Renal cortical epithelial cell (primary cell): ENCODE data around the gene MAMLD1. TPM values are rescaled to one million over a fixed set of nuclear protein-coding genes. Genes with fewer than 3 reads are reported as not detected.
A peak's percentile ranks its signal among the peaks of the same experiment; 100 is the strongest.

Experiments
- DNase-seq: peaks from one replicate; pipeline ENCODE4 v3.0.0-alpha.2; 2011; ENCODE audit warnings: low read depth
- total RNA-seq: library from RNA; depleted of rRNA; stranded (reverse); fragments of >200 nt; gene quantifications from 2 replicates; pipeline ENCODE4 v1.2.3, GENCODE V29; 2014

MAMLD1 gene
- total RNA-seq, 1 donor from 2014 or later: 0.40 TPM

- DNase-seq: no peak
Measured at GRCh38 chrX:150405576-150405975, 42.5 kb downstream of the MAMLD1 start.

- DNase-seq: no peak
Measured at GRCh38 chrX:150406596-150406995, 43.5 kb downstream of the MAMLD1 start.

GRCh38 chrX:150408007-150408406 is 44.9 kb downstream of the MAMLD1 start:
- no peak for DNase-seq

- DNase-seq: no peak
Measured at GRCh38 chrX:150408561-150408960, 45.4 kb downstream of the MAMLD1 start.

GRCh38 chrX:150409486-150409885 is 46.4 kb downstream of the MAMLD1 start:
- no peak for DNase-seq

- DNase-seq: no peak
Measured at GRCh38 chrX:150409964-150410363, 46.8 kb downstream of the MAMLD1 start.

GRCh38 chrX:150410513-150410912 is 47.4 kb downstream of the MAMLD1 start:
- no peak for DNase-seq

- no peak for DNase-seq
Measured at GRCh38 chrX:150411656-150412055, 48.5 kb downstream of the MAMLD1 start.

GRCh38 chrX:150414228-150414627 is 51.1 kb downstream of the MAMLD1 start:
- no peak for DNase-seq

GRCh38 chrX:150416469-150416868 is 53.4 kb downstream of the MAMLD1 start:
- no peak for DNase-seq

GRCh38 chrX:150421816-150422215 is 58.7 kb downstream of the MAMLD1 start:
- no peak for DNase-seq

GRCh38 chrX:150429594-150429993 is 66.5 kb downstream of the MAMLD1 start:
- DNase-seq: peak; percentile 76

GRCh38 chrX:150436195-150436594 is 73.1 kb downstream of the MAMLD1 start:
- DNase-seq: no peak

GRCh38 chrX:150438165-150438564 is 75.0 kb downstream of the MAMLD1 start:
- no peak for DNase-seq

GRCh38 chrX:150446151-150446550 is 83.0 kb downstream of the MAMLD1 start:
- DNase-seq: no peak

GRCh38 chrX:150446995-150447394 is 83.9 kb downstream of the MAMLD1 start:
- DNase-seq: no peak

GRCh38 chrX:150449313-150449712 is 86.2 kb downstream of the MAMLD1 start:
- no peak for DNase-seq

- DNase-seq: no peak
Measured at GRCh38 chrX:150450519-150451177, 87.5 kb downstream of the MAMLD1 start.

GRCh38 chrX:150451953-150452352 is 88.8 kb downstream of the MAMLD1 start:
- DNase-seq: no peak

- no peak for DNase-seq
Measured at GRCh38 chrX:150454083-150454482, 91.0 kb downstream of the MAMLD1 start.

GRCh38 chrX:150454508-150455214 is 91.5 kb downstream of the MAMLD1 start:
- DNase-seq: no peak

GRCh38 chrX:150455215-150455608 is 92.1 kb downstream of the MAMLD1 start:
- DNase-seq: no peak

GRCh38 chrX:150456466-150456865 is 93.3 kb downstream of the MAMLD1 start:
- peak; percentile 22 for DNase-seq

- DNase-seq: no peak
Measured at GRCh38 chrX:150456941-150457340, 93.8 kb downstream of the MAMLD1 start.
